Activated naive CD4-positive, alpha-beta T cell treated with anti-CD3 and anti-CD28 coated beads for 36 hours (primary cell): ENCODE results near the gene FASTKD2. TPM values are rescaled to one million over a fixed set of nuclear protein-coding genes. Genes with fewer than 3 reads are reported as not detected.

Experiments
- CTCF ChIA-PET: fragments of 350-600 bp; sonication (Branson Sonifier 250); formaldehyde crosslinking; loops from one replicate; lab custom pipeline; 2021; ENCODE audit warnings: antibody characterized with exemption; lab: Charles Lee
- DNase-seq: peaks from one replicate; pipeline ENCODE4 v3.0.0-alpha.2; 2020
- H3K27ac Mint-ChIP-seq: one replicate; pipeline ENCODE4 v1.8.0; 2021; ENCODE audit warnings: mild to moderate bottlenecking, mixed read lengths
- H3K27me3 Mint-ChIP-seq: one replicate; pipeline ENCODE4 v1.8.0; 2021; ENCODE audit warnings: low read depth, mixed read lengths
- H3K36me3 Mint-ChIP-seq: one replicate; pipeline ENCODE4 v1.8.0; 2021; ENCODE audit warnings: low read depth, mixed read lengths
- H3K4me1 Mint-ChIP-seq: one replicate; pipeline ENCODE4 v1.8.0; 2021; ENCODE audit warnings: low read depth, mixed read lengths
- H3K4me3 Mint-ChIP-seq: one replicate; pipeline ENCODE4 v1.8.0; 2021; ENCODE audit warnings: mild to moderate bottlenecking, moderate library complexity, mixed read lengths
- H3K9me3 Mint-ChIP-seq: one replicate; pipeline ENCODE4 v1.8.0; 2021; ENCODE audit warnings: mixed read lengths
- intact Hi-C: fragments of 100-400 bp; cut with micrococcal nuclease; formaldehyde crosslinking; loops from one replicate; pipeline ENCODE4 v1.15.1; 2023
- total RNA-seq, 2 experiments: library from RNA; stranded (reverse); gene quantifications; one replicate each; pipeline ENCODE4 v1.2.3, GENCODE V29; 2021

The FASTKD2 gene
- total RNA-seq, 2 experiments from 2014 or later = 21.4 to 22.8 TPM

GRCh38 chr2:206756816-206757215, 8.6 kb upstream of the FASTKD2 start:
- H3K4me1 Mint-ChIP-seq = no peaks in the 10 kb centered on the region
- intact Hi-C loops = no loop called here
- no peak overlapping the region for H3K27ac Mint-ChIP-seq
- H3K4me3 Mint-ChIP-seq = no peak overlapping the region
- peaks cover 13% of the 10 kb centered on the region for H3K27me3 Mint-ChIP-seq
- H3K36me3 Mint-ChIP-seq = no peaks in the 10 kb centered on the region
- DNase-seq = no peak
- no peaks in the 10 kb centered on the region for H3K9me3 Mint-ChIP-seq
- CTCF ChIA-PET = no interaction called here

GRCh38 chr2:206764673-206765241, 649 bp upstream of the FASTKD2 start:
- intact Hi-C loops = loop anchor here (1.0 to 10.0 kb wide), 14 partner anchors 17 to 1500 kb away; partner anchors contain the start of genes CCNYL1, CREB1, EEF1B2 and INO80D
- no peaks in the 10 kb centered on the region for H3K27me3 Mint-ChIP-seq
- no peak for DNase-seq
- peaks cover 31% of the 10 kb centered on the region for H3K4me1 Mint-ChIP-seq
- CTCF ChIA-PET = interaction anchor here (0.7 to 1.4 kb wide), 3 partner anchors 13 to 709 kb away, joined by 3 to 9 read pairs (median 3); no protein-coding TSS in a partner anchor
- H3K4me3 Mint-ChIP-seq = peak overlapping the region; percentile 89
- peaks cover 15% of the 10 kb centered on the region for H3K36me3 Mint-ChIP-seq
- no peaks in the 10 kb centered on the region for H3K9me3 Mint-ChIP-seq
- peak overlapping the region; percentile 95 for H3K27ac Mint-ChIP-seq

GRCh38 chr2:206766057-206766930, 888 bp downstream of the FASTKD2 start:
- Mint-ChIP-seq H3K36me3 (peaks cover 20% of the 10 kb centered on the region), H3K27ac (peak overlapping the region; percentile 95), H3K27me3 (no peaks in the 10 kb centered on the region), H3K4me1 (peaks cover 36% of the 10 kb centered on the region), H3K4me3 (peak overlapping the region; percentile 89), H3K9me3 (no peaks in the 10 kb centered on the region)
- DNase-seq = no peak
- CTCF ChIA-PET = interaction anchor here (1.8 kb wide), 1 partner anchor 15 kb away, joined by 16 read pairs; no protein-coding TSS in a partner anchor
- intact Hi-C loops = loop anchor here (5.0 to 10.0 kb wide), 4 partner anchors 209 to 1499 kb away; partner anchors contain the start of genes INO80D, PIKFYVE and ZDBF2

- no peak for DNase-seq
- CTCF ChIA-PET = interaction anchor here (1.1 to 1.8 kb wide), 2 partner anchors 8 to 218 kb away, joined by 3 to 5 read pairs; no protein-coding TSS in a partner anchor
- Mint-ChIP-seq H3K4me1 (peaks cover 46% of the 10 kb centered on the region), H3K36me3 (peaks cover 71% of the 10 kb centered on the region), H3K4me3 (no peak overlapping the region), H3K9me3 (peaks cover 12% of the 10 kb centered on the region), H3K27ac (no peak overlapping the region), H3K27me3 (no peaks in the 10 kb centered on the region)
- intact Hi-C loops = no loop called here
Measured at GRCh38 chr2:206774871-206775270, 9.5 kb downstream of the FASTKD2 start.

- no peak overlapping the region for H3K27ac Mint-ChIP-seq
- CTCF ChIA-PET = no interaction called here
Measured at GRCh38 chr2:206776432-206776831, 11.0 kb downstream of the FASTKD2 start.

GRCh38 chr2:206780671-206781070, 15.3 kb downstream of the FASTKD2 start:
- Mint-ChIP-seq H3K4me3 (no peak overlapping the region), H3K27me3 (no peaks in the 10 kb centered on the region), H3K27ac (no peak overlapping the region), H3K9me3 (peaks cover 18% of the 10 kb centered on the region), H3K36me3 (peaks cover 74% of the 10 kb centered on the region), H3K4me1 (peaks cover 44% of the 10 kb centered on the region)
- DNase-seq = no peak
- CTCF ChIA-PET = interaction anchor here (0.7 to 4.8 kb wide), 6 partner anchors 9 to 693 kb away, joined by 3 to 43 read pairs (median 5); no protein-coding TSS in a partner anchor
- intact Hi-C loops = loop anchor here (1.0 to 5.0 kb wide), 4 partner anchors 15 to 388 kb away; partner anchors contain the start of genes FASTKD2 and MDH1B

More at GRCh38 chr2:206776432-206776831, 11.0 kb downstream of the FASTKD2 start:
- Mint-ChIP-seq H3K27me3 (no peaks in the 10 kb centered on the region), H3K4me1 (peaks cover 41% of the 10 kb centered on the region), H3K4me3 (no peak overlapping the region), H3K9me3 (peaks cover 19% of the 10 kb centered on the region), H3K36me3 (peaks cover 78% of the 10 kb centered on the region)
- DNase-seq = no peak
- intact Hi-C loops = no loop called here

GRCh38 chr2:206783718-206784117, 18.3 kb downstream of the FASTKD2 start:
- DNase-seq = no peak
- H3K9me3 Mint-ChIP-seq = peaks cover 11% of the 10 kb centered on the region
- no peak overlapping the region for H3K27ac Mint-ChIP-seq
- H3K4me1 Mint-ChIP-seq = peaks cover 25% of the 10 kb centered on the region
- no peaks in the 10 kb centered on the region for H3K27me3 Mint-ChIP-seq
- CTCF ChIA-PET = interaction anchor here (1.4 to 4.8 kb wide), 4 partner anchors 9 to 89 kb away, joined by 5 to 43 read pairs (median 12); partner anchors contain the start of genes FASTKD2 and MDH1B
- H3K4me3 Mint-ChIP-seq = no peak overlapping the region
- intact Hi-C loops = loop anchor here (5.0 kb wide), 1 partner anchor 391 kb away; no protein-coding TSS in a partner anchor
- H3K36me3 Mint-ChIP-seq = peaks cover 51% of the 10 kb centered on the region

GRCh38 chr2:206784559-206785353, 19.4 kb downstream of the FASTKD2 start:
- CTCF ChIA-PET = interaction anchor here (0.6 to 1.3 kb wide), 4 partner anchors 8 to 89 kb away, joined by 3 read pairs; no protein-coding TSS in a partner anchor
- H3K9me3 Mint-ChIP-seq = peaks cover 7% of the 10 kb centered on the region
- H3K36me3 Mint-ChIP-seq = peaks cover 47% of the 10 kb centered on the region
- peak overlapping the region; percentile 37 for H3K27ac Mint-ChIP-seq
- intact Hi-C loops = loop anchor here (5.0 kb wide), 1 partner anchor 392 kb away; no protein-coding TSS in a partner anchor
- H3K4me1 Mint-ChIP-seq = peaks cover 24% of the 10 kb centered on the region
- no peaks in the 10 kb centered on the region for H3K27me3 Mint-ChIP-seq
- DNase-seq = peak; percentile 24
- no peak overlapping the region for H3K4me3 Mint-ChIP-seq

GRCh38 chr2:206790311-206790935, 25.0 kb downstream of the FASTKD2 start:
- CTCF ChIA-PET = interaction anchor here (0.9 to 6.3 kb wide), 2 partner anchors 9 to 256 kb away, joined by 3 to 43 read pairs; no protein-coding TSS in a partner anchor
- intact Hi-C loops = loop anchor here (10.0 kb wide), 1 partner anchor 1254 kb away; no protein-coding TSS in a partner anchor
- H3K4me3 Mint-ChIP-seq = no peak overlapping the region

GRCh38 chr2:206792645-206793044, 27.2 kb downstream of the FASTKD2 start:
- H3K27ac Mint-ChIP-seq = peak overlapping the region; percentile 59
- CTCF ChIA-PET = interaction anchor here (0.6 to 6.3 kb wide), 3 partner anchors 8 to 21 kb away, joined by 3 to 43 read pairs (median 3); no protein-coding TSS in a partner anchor
- H3K4me1 Mint-ChIP-seq = peaks cover 3% of the 10 kb centered on the region
- intact Hi-C loops = loop anchor here (10.0 kb wide), 1 partner anchor 1252 kb away; no protein-coding TSS in a partner anchor
- H3K9me3 Mint-ChIP-seq = no peaks in the 10 kb centered on the region
- DNase-seq = no peak
- no peak overlapping the region for H3K4me3 Mint-ChIP-seq
- H3K36me3 Mint-ChIP-seq = peaks cover 23% of the 10 kb centered on the region
- H3K27me3 Mint-ChIP-seq = no peaks in the 10 kb centered on the region

More at GRCh38 chr2:206790311-206790935, 25.0 kb downstream of the FASTKD2 start:
- Mint-ChIP-seq H3K36me3 (peaks cover 26% of the 10 kb centered on the region), H3K27ac (no peak overlapping the region), H3K27me3 (no peaks in the 10 kb centered on the region), H3K9me3 (no peaks in the 10 kb centered on the region), H3K4me1 (no peaks in the 10 kb centered on the region)
- DNase-seq = no peak

GRCh38 chr2:206797376-206797775, 32.0 kb downstream of the FASTKD2 start:
- intact Hi-C loops = loop anchor here (5.0 to 10.0 kb wide), 3 partner anchors 345 to 1247 kb away; no protein-coding TSS in a partner anchor
- no peak overlapping the region for H3K27ac Mint-ChIP-seq
- peaks cover 3% of the 10 kb centered on the region for H3K36me3 Mint-ChIP-seq
- no peaks in the 10 kb centered on the region for H3K9me3 Mint-ChIP-seq
- peaks cover 31% of the 10 kb centered on the region for H3K4me1 Mint-ChIP-seq
- no peak for DNase-seq
- H3K4me3 Mint-ChIP-seq = no peak overlapping the region
- no peaks in the 10 kb centered on the region for H3K27me3 Mint-ChIP-seq
- CTCF ChIA-PET = no interaction called here
